SU-DHL-6 (cell line): ENCODE results near the gene HMGA1.
A peak's percentile ranks its signal among the peaks of the same experiment; 100 is the strongest.

Source experiments
- H2AFZ ChIP-seq: fragments of 200-600 bp; sonication (generic); 2 replicates; pipeline ENCODE4 v1.6.1; 2014; ENCODE audit warnings: low read depth, mild to moderate bottlenecking, moderate library complexity, mixed read lengths, antibody characterized with exemption, low read length; ENCODE audit not compliant: severe bottlenecking
- H3F3A ChIP-seq: fragments of 200-600 bp; shearing (Covaris generic); 2 replicates; pipeline ENCODE4 v1.6.0; 2016; ENCODE audit warnings: antibody characterized with exemption, mild to moderate bottlenecking; ENCODE audit not compliant: insufficient read depth
- H3K27ac ChIP-seq: fragments of 200-600 bp; sonication (generic); 2 replicates; pipeline ENCODE4 v1.5.1; 2016; ENCODE audit warnings: low read depth, mild to moderate bottlenecking, low read length, moderate library complexity, mixed read lengths
- H3K27me3 ChIP-seq: fragments of 200-600 bp; sonication (generic), shearing (Covaris generic); 2 replicates; pipeline ENCODE4 v1.6.0; 2014; ENCODE audit warnings: mild to moderate bottlenecking, low read length
- H3K36me3 ChIP-seq: fragments of 200-600 bp; sonication (generic); 2 replicates; pipeline ENCODE4 v1.6.1; 2014; ENCODE audit warnings: mild to moderate bottlenecking, low read length, mixed read lengths
- H3K4me2 ChIP-seq: fragments of 300-600, 200-600 bp; shearing (Covaris generic), sonication (generic); 2 replicates; pipeline ENCODE4 v1.6.0; 2014; ENCODE audit warnings: low read length, low read depth, mild to moderate bottlenecking; ENCODE audit not compliant: poor library complexity, severe bottlenecking
- H3K4me3 ChIP-seq: fragments of 200-600 bp; sonication (generic); 2 replicates; pipeline ENCODE4 v1.5.1; 2014; ENCODE audit warnings: antibody characterized with exemption, low read length, mild to moderate bottlenecking, mixed read lengths; ENCODE audit not compliant: insufficient read depth, poor library complexity, severe bottlenecking
- H3K79me2 ChIP-seq: fragments of 200-600 bp; sonication (generic); 2 replicates; pipeline ENCODE4 v1.6.1; 2014; ENCODE audit warnings: mild to moderate bottlenecking, low read length, moderate library complexity; ENCODE audit not compliant: insufficient read depth
- H3K9ac ChIP-seq: fragments of 200-600 bp; sonication (generic); 2 replicates; pipeline ENCODE4 v1.7.0; 2014; ENCODE audit warnings: mild to moderate bottlenecking, low read length
- H3K9me2 ChIP-seq: fragments of 200-600 bp; sonication (generic); replicated peaks from 2 replicates; pipeline ENCODE4 v1.6.1; 2014; ENCODE audit warnings: low read length; ENCODE audit not compliant: insufficient read depth
- H3K9me3 ChIP-seq: fragments of 200-600 bp; sonication (generic); 2 replicates; pipeline ENCODE4 v1.6.1; 2014; ENCODE audit warnings: low read length, mixed read lengths; ENCODE audit not compliant: insufficient read depth
- H4K20me1 ChIP-seq: fragments of 200-600 bp; sonication (generic); 2 replicates; pipeline ENCODE4 v1.6.1; 2014; ENCODE audit warnings: low read depth, mild to moderate bottlenecking, antibody characterized with exemption, low read length, moderate library complexity, mixed read lengths
- CTCF ChIP-seq: fragments of 200-600 bp; sonication (generic); IDR thresholded peaks from one replicate; pipeline ENCODE4 v1.5.1; 2017; ENCODE audit warnings: antibody characterized with exemption, mild to moderate bottlenecking, low read length, moderate library complexity; ENCODE audit not compliant: insufficient read depth, poor library complexity, severe bottlenecking
- EZH2phosphoT487 ChIP-seq: fragments of 200-600 bp; sonication (generic), shearing (Covaris generic); conservative IDR thresholded peaks from 2 replicates; pipeline ENCODE4 v1.6.1; 2018; ENCODE audit warnings: mild to moderate bottlenecking, antibody characterized with exemption, low read length, moderate library complexity, mixed read lengths

The HMGA1 gene

GRCh38 chr6:34246563-34247391 is 10.1 kb downstream of the HMGA1 start:
- H3K27ac ChIP-seq = peak overlapping the region; percentile 58
- no peak overlapping the region for H3K4me2 ChIP-seq
- H2AFZ ChIP-seq = no peak overlapping the region
- H3F3A ChIP-seq = peaks cover 59% of the 10 kb centered on the region
- H3K4me3 ChIP-seq = no peak overlapping the region
- H3K9me2 ChIP-seq = no peaks in the 10 kb centered on the region
- no peak overlapping the region for H3K9ac ChIP-seq
- no peaks in the 10 kb centered on the region for H3K27me3 ChIP-seq
- peaks cover 10% of the 10 kb centered on the region for H3K79me2 ChIP-seq
- TF ChIP-seq EZH2phosphoT487 (no peak), CTCF (peak; percentile 92)
- no peaks in the 10 kb centered on the region for H3K9me3 ChIP-seq
- peaks cover 10% of the 10 kb centered on the region; the same call in 1 of the 2 replicates for H3K36me3 ChIP-seq
- peaks cover 5% of the 10 kb centered on the region; the same call in 1 of the 2 replicates for H4K20me1 ChIP-seq

- no peaks in the 10 kb centered on the region for H3K9me3 ChIP-seq
- peak overlapping the region; percentile 80 for H3K9ac ChIP-seq
- peak overlapping the region; percentile 54 for H3K4me2 ChIP-seq
- H3K9me2 ChIP-seq = no peaks in the 10 kb centered on the region
- H2AFZ ChIP-seq = no peak overlapping the region
- peaks cover 50% of the 10 kb centered on the region for H3F3A ChIP-seq
- TF ChIP-seq CTCF = no peak
- no peak for TF ChIP-seq EZH2phosphoT487
- no peaks in the 10 kb centered on the region for H3K27me3 ChIP-seq
- H3K79me2 ChIP-seq = peaks cover 3% of the 10 kb centered on the region; the same call in 1 of the 2 replicates
- H3K27ac ChIP-seq = peak overlapping the region; percentile 71
- no peak overlapping the region for H3K4me3 ChIP-seq
- peaks cover 4% of the 10 kb centered on the region; the same call in 1 of the 2 replicates for H3K36me3 ChIP-seq
- no peaks in the 10 kb centered on the region for H4K20me1 ChIP-seq
Measured at GRCh38 chr6:34247481-34248197, 11.0 kb downstream of the HMGA1 start.

- Histone ChIP-seq H3K79me2 (no peaks in the 10 kb centered on the region), H3K9me3 (no peaks in the 10 kb centered on the region), H4K20me1 (no peaks in the 10 kb centered on the region), H3K9me2 (no peaks in the 10 kb centered on the region), H3K4me2 (peak overlapping the region; percentile 54), H3K27ac (peak overlapping the region; percentile 71), H3K4me3 (peak overlapping the region; percentile 65), H3K9ac (peak overlapping the region; percentile 80), H3K27me3 (no peaks in the 10 kb centered on the region), H2AFZ (peak overlapping the region; percentile 62), H3K36me3 (no peaks in the 10 kb centered on the region), H3F3A (peaks cover 44% of the 10 kb centered on the region)
- TF ChIP-seq EZH2phosphoT487 (no peak), CTCF (no peak)
Measured at GRCh38 chr6:34248198-34248726, 11.6 kb downstream of the HMGA1 start.
